Neuron (in vitro differentiated cells): ENCODE data around the gene CD74.

Source experiments
- H2AFZ ChIP-seq: one replicate; pipeline ENCODE4 v1.6.1; 2013; ENCODE audit warnings: low read depth, mild to moderate bottlenecking, inconsistent platforms, low read length, moderate library complexity
- H3K27me3 ChIP-seq: one replicate; pipeline ENCODE4 v1.6.1; 2013; ENCODE audit warnings: low read length; ENCODE audit not compliant: insufficient read depth
- H3K36me3 ChIP-seq: one replicate; pipeline ENCODE4 v1.6.1; 2013; ENCODE audit warnings: low read length; ENCODE audit not compliant: insufficient read depth
- H3K4me1 ChIP-seq: one replicate; pipeline ENCODE4 v1.6.1; 2013; ENCODE audit warnings: low read length; ENCODE audit not compliant: insufficient read depth
- H3K4me3 ChIP-seq: 2 replicates; pipeline ENCODE4 v1.5.1; 2013; ENCODE audit warnings: mild to moderate bottlenecking, low read length, moderate library complexity
- H3K9me3 ChIP-seq: one replicate; pipeline ENCODE4 v1.6.1; 2013; ENCODE audit warnings: low read length

The CD74 gene

GRCh38 chr5:150393096-150393645, 19.5 kb downstream of the CD74 start:
- Histone ChIP-seq H3K4me3 (no peak overlapping the region), H3K27me3 (no peaks in the 10 kb centered on the region), H3K4me1 (no peaks in the 10 kb centered on the region), H3K9me3 (no peaks in the 10 kb centered on the region), H3K36me3 (peaks cover 86% of the 10 kb centered on the region), H2AFZ (no peak overlapping the region)

GRCh38 chr5:150392680-150393079, 20.0 kb downstream of the CD74 start:
- Histone ChIP-seq H3K36me3 (peaks cover 86% of the 10 kb centered on the region), H3K4me3 (no peak overlapping the region), H2AFZ (no peak overlapping the region), H3K27me3 (no peaks in the 10 kb centered on the region), H3K4me1 (no peaks in the 10 kb centered on the region), H3K9me3 (no peaks in the 10 kb centered on the region)

GRCh38 chr5:150391986-150392385, 20.7 kb downstream of the CD74 start:
- H3K4me3 ChIP-seq = no peak overlapping the region
- H3K9me3 ChIP-seq = no peaks in the 10 kb centered on the region
- no peaks in the 10 kb centered on the region for H3K27me3 ChIP-seq
- H3K4me1 ChIP-seq = no peaks in the 10 kb centered on the region
- H3K36me3 ChIP-seq = peaks cover 84% of the 10 kb centered on the region
- no peak overlapping the region for H2AFZ ChIP-seq

GRCh38 chr5:150391064-150391834, 21.5 kb downstream of the CD74 start:
- Histone ChIP-seq H3K36me3 (peaks cover 86% of the 10 kb centered on the region), H3K27me3 (no peaks in the 10 kb centered on the region), H3K4me1 (no peaks in the 10 kb centered on the region), H2AFZ (no peak overlapping the region), H3K9me3 (no peaks in the 10 kb centered on the region), H3K4me3 (no peak overlapping the region)

GRCh38 chr5:150389531-150390266, 23.0 kb downstream of the CD74 start:
- Histone ChIP-seq H3K27me3 (no peaks in the 10 kb centered on the region), H3K4me1 (no peaks in the 10 kb centered on the region), H2AFZ (no peak overlapping the region), H3K9me3 (no peaks in the 10 kb centered on the region), H3K4me3 (no peak overlapping the region), H3K36me3 (peaks cover 83% of the 10 kb centered on the region)

- H3K9me3 ChIP-seq = no peaks in the 10 kb centered on the region
- no peak overlapping the region for H2AFZ ChIP-seq
- H3K4me1 ChIP-seq = no peaks in the 10 kb centered on the region
- no peak overlapping the region for H3K4me3 ChIP-seq
- peaks cover 84% of the 10 kb centered on the region for H3K36me3 ChIP-seq
- no peaks in the 10 kb centered on the region for H3K27me3 ChIP-seq
Observed at GRCh38 chr5:150386024-150386855, 26.5 kb downstream of the CD74 start.

- no peak overlapping the region for H2AFZ ChIP-seq
Observed at GRCh38 chr5:150384701-150385100, 28.0 kb downstream of the CD74 start.

GRCh38 chr5:150377964-150378694, 34.6 kb downstream of the CD74 start:
- peaks cover 9% of the 10 kb centered on the region for H3K4me1 ChIP-seq
- H2AFZ ChIP-seq = no peak overlapping the region
- no peaks in the 10 kb centered on the region for H3K27me3 ChIP-seq
- H3K36me3 ChIP-seq = peaks cover 95% of the 10 kb centered on the region
- H3K9me3 ChIP-seq = no peaks in the 10 kb centered on the region
- H3K4me3 ChIP-seq = no peak overlapping the region

More at GRCh38 chr5:150384701-150385100, 28.0 kb downstream of the CD74 start:
- Histone ChIP-seq H3K4me3 (no peak overlapping the region), H3K36me3 (peaks cover 82% of the 10 kb centered on the region), H3K9me3 (no peaks in the 10 kb centered on the region), H3K4me1 (no peaks in the 10 kb centered on the region), H3K27me3 (no peaks in the 10 kb centered on the region)

- H3K4me3 ChIP-seq = no peak overlapping the region
- no peaks in the 10 kb centered on the region for H3K9me3 ChIP-seq
- no peaks in the 10 kb centered on the region for H3K27me3 ChIP-seq
- H3K4me1 ChIP-seq = peaks cover 9% of the 10 kb centered on the region
- H3K36me3 ChIP-seq = peaks cover 95% of the 10 kb centered on the region
- H2AFZ ChIP-seq = no peak overlapping the region
Observed at GRCh38 chr5:150376799-150377771, 35.6 kb downstream of the CD74 start.

- Histone ChIP-seq H3K36me3 (peaks cover 99% of the 10 kb centered on the region), H3K27me3 (no peaks in the 10 kb centered on the region), H2AFZ (no peak overlapping the region), H3K4me1 (peaks cover 9% of the 10 kb centered on the region), H3K9me3 (no peaks in the 10 kb centered on the region), H3K4me3 (no peak overlapping the region)
Observed at GRCh38 chr5:150374651-150375050, 38.1 kb downstream of the CD74 start.

- Histone ChIP-seq H2AFZ (no peak overlapping the region), H3K36me3 (peaks cover 99% of the 10 kb centered on the region), H3K4me3 (no peak overlapping the region), H3K9me3 (no peaks in the 10 kb centered on the region), H3K4me1 (peaks cover 5% of the 10 kb centered on the region), H3K27me3 (no peaks in the 10 kb centered on the region)
Observed at GRCh38 chr5:150372639-150373038, 40.1 kb downstream of the CD74 start.
